ENCODE results near the gene APBA2. TPM values are rescaled to one million over a fixed set of nuclear protein-coding genes. Genes with fewer than 3 reads are reported as not detected.

Gene APBA2
- polyA plus RNA-seq, 4 donors, result 0.67 to 3.2 (median 1.8) TPM

- Histone ChIP-seq H3K36me3 (ENCODE audit: control insufficient read depth in 3 of 3, insufficient read depth in 2 of 3, low read depth in 1 of 3, low read length in 3 of 3) (no peaks in the 10 kb centered on the region), H3K27me3 (ENCODE audit: control insufficient read depth in 3 of 3, insufficient read depth in 3 of 3, low read length in 3 of 3) (no peaks in the 10 kb centered on the region), H3K27ac (ENCODE audit: low read depth in 1 of 3, low read length in 2 of 3) (no peak overlapping the region), H3K4me1 (ENCODE audit: control insufficient read depth in 3 of 3, insufficient read depth in 2 of 3, low read depth in 1 of 3, low read length in 2 of 3) (no peaks in the 10 kb centered on the region), H3K4me3 (ENCODE audit: low read depth in 1 of 3, low read length in 3 of 3) (no peak overlapping the region), H3K9me3 (ENCODE audit: control insufficient read depth in 2 of 2, insufficient read depth in 1 of 2, low read depth in 1 of 2, low read length in 1 of 2) (peaks cover 0 to 5% of the 10 kb centered on the region in 2 donors)
- DNase-seq, result no peak
- no peak for FAIRE-seq
- WGBS, 3 donors, result 49 to 55% (median 54%) methylated on average over 6 of the region's 6 CpGs
Observed at GRCh38 chr15:28985316-28985645, 99.5 kb downstream of the APBA2 start.

- DNase-seq (no peak), FAIRE-seq (no peak)
- WGBS, 3 donors, result 88 to 91% (median 89%) methylated on average over 8 of the region's 8 CpGs
- H3K9me3 ChIP-seq (ENCODE audit: control insufficient read depth in 2 of 2, insufficient read depth in 1 of 2, low read depth in 1 of 2, low read length in 1 of 2), result peaks cover 0 to 5% of the 10 kb centered on the region in 2 donors
- H3K27ac ChIP-seq (ENCODE audit: low read depth in 1 of 3, low read length in 2 of 3), result no peak overlapping the region
- H3K4me1 ChIP-seq (ENCODE audit: control insufficient read depth in 3 of 3, insufficient read depth in 2 of 3, low read depth in 1 of 3, low read length in 2 of 3), result no peaks in the 10 kb centered on the region
- no peaks in the 10 kb centered on the region for H3K36me3 ChIP-seq (ENCODE audit: control insufficient read depth in 3 of 3, insufficient read depth in 2 of 3, low read depth in 1 of 3, low read length in 3 of 3)
- no peak overlapping the region for H3K4me3 ChIP-seq (ENCODE audit: low read depth in 1 of 3, low read length in 3 of 3)
- no peaks in the 10 kb centered on the region for H3K27me3 ChIP-seq (ENCODE audit: control insufficient read depth in 3 of 3, insufficient read depth in 3 of 3, low read length in 3 of 3)
Observed at GRCh38 chr15:28985691-28986090, 99.9 kb downstream of the APBA2 start.

- Histone ChIP-seq H3K4me1 (ENCODE audit: control insufficient read depth in 3 of 3, insufficient read depth in 2 of 3, low read depth in 1 of 3, low read length in 2 of 3) (no peaks in the 10 kb centered on the region), H3K9me3 (ENCODE audit: control insufficient read depth in 2 of 2, insufficient read depth in 1 of 2, low read depth in 1 of 2, low read length in 1 of 2) (peaks cover 0 to 5% of the 10 kb centered on the region in 2 donors), H3K27me3 (ENCODE audit: control insufficient read depth in 3 of 3, insufficient read depth in 3 of 3, low read length in 3 of 3) (no peaks in the 10 kb centered on the region), H3K27ac (ENCODE audit: low read depth in 1 of 3, low read length in 2 of 3) (no peak overlapping the region), H3K4me3 (ENCODE audit: low read depth in 1 of 3, low read length in 3 of 3) (no peak overlapping the region), H3K36me3 (ENCODE audit: control insufficient read depth in 3 of 3, insufficient read depth in 2 of 3, low read depth in 1 of 3, low read length in 3 of 3) (no peaks in the 10 kb centered on the region)
- WGBS, 3 donors, result 84 to 88% (median 86%) methylated on average over 9 of the region's 9 CpGs
- DNase-seq (no peak), FAIRE-seq (no peak)
Observed at GRCh38 chr15:28986108-28986507, 100.3 kb downstream of the APBA2 start.

- Histone ChIP-seq H3K36me3 (ENCODE audit: control insufficient read depth in 3 of 3, insufficient read depth in 2 of 3, low read depth in 1 of 3, low read length in 3 of 3) (no peaks in the 10 kb centered on the region), H3K9me3 (ENCODE audit: control insufficient read depth in 2 of 2, insufficient read depth in 1 of 2, low read depth in 1 of 2, low read length in 1 of 2) (peaks cover 0 to 5% of the 10 kb centered on the region in 2 donors), H3K27ac (ENCODE audit: low read depth in 1 of 3, low read length in 2 of 3) (no peak overlapping the region), H3K27me3 (ENCODE audit: control insufficient read depth in 3 of 3, insufficient read depth in 3 of 3, low read length in 3 of 3) (no peaks in the 10 kb centered on the region), H3K4me3 (ENCODE audit: low read depth in 1 of 3, low read length in 3 of 3) (no peak overlapping the region), H3K4me1 (ENCODE audit: control insufficient read depth in 3 of 3, insufficient read depth in 2 of 3, low read depth in 1 of 3, low read length in 2 of 3) (no peaks in the 10 kb centered on the region)
- 95 to 97% (median 96%) methylated on average over 2 of the region's 2 CpGs for WGBS, 3 donors
- FAIRE-seq, result no peak
- DNase-seq, result no peak
Observed at GRCh38 chr15:28986726-28987125, 101.0 kb downstream of the APBA2 start.

GRCh38 chr15:28987337-28987736 is 101.6 kb downstream of the APBA2 start:
- H3K27me3 ChIP-seq (ENCODE audit: control insufficient read depth in 3 of 3, insufficient read depth in 3 of 3, low read length in 3 of 3), result no peaks in the 10 kb centered on the region
- FAIRE-seq, result no peak
- no peak overlapping the region for H3K27ac ChIP-seq (ENCODE audit: low read depth in 1 of 3, low read length in 2 of 3)
- H3K4me1 ChIP-seq (ENCODE audit: control insufficient read depth in 3 of 3, insufficient read depth in 2 of 3, low read depth in 1 of 3, low read length in 2 of 3), result no peaks in the 10 kb centered on the region
- 81 to 94% (median 90%) methylated on average over 4 of the region's 4 CpGs for WGBS, 3 donors
- no peak overlapping the region for H3K4me3 ChIP-seq (ENCODE audit: low read depth in 1 of 3, low read length in 3 of 3)
- no peak for DNase-seq
- H3K9me3 ChIP-seq (ENCODE audit: control insufficient read depth in 2 of 2, insufficient read depth in 1 of 2, low read depth in 1 of 2, low read length in 1 of 2), result peaks cover 0 to 5% of the 10 kb centered on the region in 2 donors
- H3K36me3 ChIP-seq (ENCODE audit: control insufficient read depth in 3 of 3, insufficient read depth in 2 of 3, low read depth in 1 of 3, low read length in 3 of 3), result no peaks in the 10 kb centered on the region

- no peak overlapping the region for H3K27ac ChIP-seq (ENCODE audit: low read depth in 1 of 3, low read length in 2 of 3)
- DNase-seq, result no peak
- no peaks in the 10 kb centered on the region for H3K9me3 ChIP-seq (ENCODE audit: control insufficient read depth in 2 of 2, insufficient read depth in 1 of 2, low read depth in 1 of 2, low read length in 1 of 2)
- 68 to 77% (median 71%) methylated on average over 15 of the region's 15 CpGs for WGBS, 3 donors
- no peak for FAIRE-seq
- no peaks in the 10 kb centered on the region for H3K36me3 ChIP-seq (ENCODE audit: control insufficient read depth in 3 of 3, insufficient read depth in 2 of 3, low read depth in 1 of 3, low read length in 3 of 3)
- no peak overlapping the region for H3K4me3 ChIP-seq (ENCODE audit: low read depth in 1 of 3, low read length in 3 of 3)
- no peaks in the 10 kb centered on the region for H3K4me1 ChIP-seq (ENCODE audit: control insufficient read depth in 3 of 3, insufficient read depth in 2 of 3, low read depth in 1 of 3, low read length in 2 of 3)
- no peaks in the 10 kb centered on the region for H3K27me3 ChIP-seq (ENCODE audit: control insufficient read depth in 3 of 3, insufficient read depth in 3 of 3, low read length in 3 of 3)
Observed at GRCh38 chr15:28989239-28989830, 103.6 kb downstream of the APBA2 start.

- Histone ChIP-seq H3K27ac (ENCODE audit: low read depth in 1 of 3, low read length in 2 of 3) (no peak overlapping the region), H3K9me3 (ENCODE audit: control insufficient read depth in 2 of 2, insufficient read depth in 1 of 2, low read depth in 1 of 2, low read length in 1 of 2) (no peaks in the 10 kb centered on the region), H3K27me3 (ENCODE audit: control insufficient read depth in 3 of 3, insufficient read depth in 3 of 3, low read length in 3 of 3) (no peaks in the 10 kb centered on the region), H3K4me3 (ENCODE audit: low read depth in 1 of 3, low read length in 3 of 3) (no peak overlapping the region), H3K36me3 (ENCODE audit: control insufficient read depth in 3 of 3, insufficient read depth in 2 of 3, low read depth in 1 of 3, low read length in 3 of 3) (no peaks in the 10 kb centered on the region), H3K4me1 (ENCODE audit: control insufficient read depth in 3 of 3, insufficient read depth in 2 of 3, low read depth in 1 of 3, low read length in 2 of 3) (no peaks in the 10 kb centered on the region)
- FAIRE-seq, result no peak
- 78 to 86% (median 78%) methylated on average over 13 of the region's 13 CpGs for WGBS, 3 donors
- no peak for DNase-seq
Observed at GRCh38 chr15:28989896-28990295, 104.1 kb downstream of the APBA2 start.

GRCh38 chr15:28990390-28990789 is 104.6 kb downstream of the APBA2 start:
- WGBS, 3 donors, result 62 to 78% (median 74%) methylated on average over 2 of the region's 2 CpGs
- no peak for DNase-seq
- no peak for FAIRE-seq

More at GRCh38 chr15:28990390-28990789, 104.6 kb downstream of the APBA2 start:
- no peak overlapping the region for H3K4me3 ChIP-seq (ENCODE audit: low read depth in 1 of 3, low read length in 3 of 3)
- H3K36me3 ChIP-seq (ENCODE audit: control insufficient read depth in 3 of 3, insufficient read depth in 2 of 3, low read depth in 1 of 3, low read length in 3 of 3), result no peaks in the 10 kb centered on the region
- H3K27me3 ChIP-seq (ENCODE audit: control insufficient read depth in 3 of 3, insufficient read depth in 3 of 3, low read length in 3 of 3), result no peaks in the 10 kb centered on the region
- no peaks in the 10 kb centered on the region for H3K9me3 ChIP-seq (ENCODE audit: control insufficient read depth in 2 of 2, insufficient read depth in 1 of 2, low read depth in 1 of 2, low read length in 1 of 2)
- no peaks in the 10 kb centered on the region for H3K4me1 ChIP-seq (ENCODE audit: control insufficient read depth in 3 of 3, insufficient read depth in 2 of 3, low read depth in 1 of 3, low read length in 2 of 3)
- no peak overlapping the region for H3K27ac ChIP-seq (ENCODE audit: low read depth in 1 of 3, low read length in 2 of 3)

All from small intestine (tissue), 7 donors.